Activated CD8-positive, alpha-beta T cell treated with anti-CD3 and anti-CD28 coated beads for 36 hours (primary cell): ENCODE measurements around the gene ASS1. TPM values are rescaled to one million over a fixed set of nuclear protein-coding genes. Genes with fewer than 3 reads are reported as not detected.

Experiments
- ATAC-seq: fragments of 200-7000 bp; cut with Tn5 transposase; one replicate; pipeline ENCODE4 v1.10.0; 2021; ENCODE audit warnings: mild to moderate bottlenecking, moderate library complexity
- CTCF ChIA-PET: fragments of 350-600 bp; sonication (Branson Sonifier 250); formaldehyde crosslinking; loops from one replicate; lab custom pipeline; 2021; ENCODE audit warnings: antibody characterized with exemption; lab: Charles Lee
- POLR2A ChIA-PET: fragments of 350-600 bp; sonication (Branson Sonifier 250); formaldehyde crosslinking; loops from one replicate; lab custom pipeline; 2021; ENCODE audit warnings: antibody characterized with exemption; lab: Charles Lee
- DNase-seq: peaks from one replicate; pipeline ENCODE4 v3.0.0-alpha.2; 2020
- H3K27ac Mint-ChIP-seq: one replicate; pipeline ENCODE4 v1.8.0; 2021; ENCODE audit warnings: mild to moderate bottlenecking, mixed read lengths
- H3K27me3 Mint-ChIP-seq: one replicate; pipeline ENCODE4 v1.8.0; 2021; ENCODE audit warnings: mixed read lengths
- H3K36me3 Mint-ChIP-seq: one replicate; pipeline ENCODE4 v1.8.0; 2021; ENCODE audit warnings: low read depth, mixed read lengths
- H3K4me1 Mint-ChIP-seq: one replicate; pipeline ENCODE4 v1.8.0; 2021; ENCODE audit warnings: low read depth, mixed read lengths
- H3K4me3 Mint-ChIP-seq: one replicate; pipeline ENCODE4 v1.8.0; 2021; ENCODE audit warnings: mild to moderate bottlenecking, moderate library complexity, mixed read lengths
- H3K9me3 Mint-ChIP-seq: one replicate; pipeline ENCODE4 v1.8.0; 2021; ENCODE audit warnings: mixed read lengths
- CTCF ChIP-seq: fragments of 200-600 bp; IDR thresholded peaks from one replicate; pipeline ENCODE4 v1.8.0; 2022; ENCODE audit warnings: antibody characterized with exemption, mild to moderate bottlenecking
- intact Hi-C: fragments of 100-400 bp; cut with micrococcal nuclease; formaldehyde crosslinking; loops from one replicate; pipeline ENCODE4 v1.10.0; 2022
- total RNA-seq, 2 experiments: library from RNA; stranded (reverse); gene quantifications; one replicate each; pipeline ENCODE4 v1.2.3, GENCODE V29; 2021

The ASS1 gene
- total RNA-seq, 2 experiments from 2014 or later: 9.8 to 11.5 TPM

GRCh38 chr9:130531670-130532069 is 86.9 kb downstream of the ASS1 start:
- CTCF ChIA-PET: interaction anchor here (1.2 kb wide), 1 partner anchor 169 kb away, joined by 3 read pairs; no protein-coding TSS in a partner anchor
- Mint-ChIP-seq H3K9me3 (no peaks in the 10 kb centered on the region), H3K4me3 (no peak overlapping the region), H3K27ac (no peak overlapping the region), H3K4me1 (peaks cover 7% of the 10 kb centered on the region), H3K36me3 (no peaks in the 10 kb centered on the region), H3K27me3 (peaks cover 22% of the 10 kb centered on the region)
- POLR2A ChIA-PET: no interaction called here
- DNase-seq (no peak), ATAC-seq (no peak)
- TF ChIP-seq CTCF: no peak
- intact Hi-C loops: no loop called here

GRCh38 chr9:130532426-130533080 is 87.8 kb downstream of the ASS1 start:
- H3K27ac Mint-ChIP-seq: no peak overlapping the region

GRCh38 chr9:130535818-130536521 is 91.2 kb downstream of the ASS1 start:
- no peak for DNase-seq
- ChIA-PET CTCF (no interaction called here), POLR2A (interaction anchor here (0.8 kb wide), 1 partner anchor 68 kb away, joined by 3 read pairs; no protein-coding TSS in a partner anchor)
- no peak for TF ChIP-seq CTCF
- ATAC-seq: no peak
- intact Hi-C loops: no loop called here
- peak overlapping the region; percentile 15 for H3K4me3 Mint-ChIP-seq
- H3K27ac Mint-ChIP-seq: no peak overlapping the region
- no peaks in the 10 kb centered on the region for H3K9me3 Mint-ChIP-seq
- peaks cover 16% of the 10 kb centered on the region for H3K4me1 Mint-ChIP-seq
- peaks cover 52% of the 10 kb centered on the region for H3K27me3 Mint-ChIP-seq
- no peaks in the 10 kb centered on the region for H3K36me3 Mint-ChIP-seq

More at GRCh38 chr9:130532426-130533080, 87.8 kb downstream of the ASS1 start:
- intact Hi-C loops: no loop called here
- Mint-ChIP-seq H3K4me1 (peaks cover 9% of the 10 kb centered on the region), H3K36me3 (no peaks in the 10 kb centered on the region), H3K27me3 (peaks cover 29% of the 10 kb centered on the region), H3K9me3 (no peaks in the 10 kb centered on the region), H3K4me3 (no peak overlapping the region)
- no peak for ATAC-seq
- CTCF ChIA-PET: no interaction called here
- no peak for DNase-seq
- POLR2A ChIA-PET: no interaction called here
- TF ChIP-seq CTCF: no peak

GRCh38 chr9:130536701-130537107 is 91.9 kb downstream of the ASS1 start:
- peaks cover 52% of the 10 kb centered on the region for H3K27me3 Mint-ChIP-seq
- ChIA-PET POLR2A (interaction anchor here (0.8 kb wide), 1 partner anchor 67 kb away, joined by 3 read pairs; no protein-coding TSS in a partner anchor), CTCF (interaction anchor here (1.0 to 1.1 kb wide), 2 partner anchors 145 to 177 kb away, joined by 3 to 4 read pairs; no protein-coding TSS in a partner anchor)
- no peaks in the 10 kb centered on the region for H3K36me3 Mint-ChIP-seq
- peaks cover 16% of the 10 kb centered on the region for H3K4me1 Mint-ChIP-seq
- H3K9me3 Mint-ChIP-seq: no peaks in the 10 kb centered on the region
- H3K4me3 Mint-ChIP-seq: no peak overlapping the region
- intact Hi-C loops: no loop called here
- ATAC-seq: no peak
- no peak for TF ChIP-seq CTCF
- no peak overlapping the region for H3K27ac Mint-ChIP-seq
- no peak for DNase-seq
